OCI-LY1 (cell line): Measurements from ENCODE around the gene ADAD2.

Source experiments
- EZH2 ChIP-seq: fragments of 200-600 bp; sonication (generic), shearing (Covaris generic); IDR thresholded peaks from 2 replicates; pipeline ENCODE4 v1.8.0; 2017; ENCODE audit warnings: borderline replicate concordance, mixed run types, mild to moderate bottlenecking, antibody characterized with exemption, low read length, moderate library complexity, mixed read lengths
- TF ChIP-seq, protein P1 (sequence below): fragments of 200-600 bp; sonication (generic), shearing (Covaris generic); IDR thresholded peaks from 2 replicates; pipeline ENCODE4 v1.5.1; 2017; ENCODE audit warnings: mild to moderate bottlenecking, antibody characterized with exemption, low read length, moderate library complexity, mixed read lengths

DNA sequence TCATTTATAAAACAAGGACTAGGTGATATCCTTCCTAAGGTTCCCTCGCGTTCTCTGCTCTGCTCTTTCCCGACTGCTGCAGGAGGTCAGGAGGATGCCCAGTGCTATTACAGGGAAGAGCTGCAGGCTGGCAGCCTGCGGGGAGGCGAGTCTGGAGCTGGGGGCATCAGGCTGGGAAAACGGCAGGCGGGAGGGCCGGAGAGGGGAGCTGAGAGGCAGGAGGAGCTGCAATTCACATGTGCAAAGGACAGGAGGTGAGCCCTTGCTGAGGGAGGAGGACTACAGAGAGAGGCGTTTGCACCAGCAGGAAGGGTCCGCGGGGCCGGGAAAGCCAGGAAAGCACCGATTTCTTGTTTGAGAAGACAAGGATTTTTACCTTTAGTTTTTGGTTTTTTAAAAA is 8.1 kb downstream of the ADAD2 start:
- TF ChIP-seq, protein P1, sequence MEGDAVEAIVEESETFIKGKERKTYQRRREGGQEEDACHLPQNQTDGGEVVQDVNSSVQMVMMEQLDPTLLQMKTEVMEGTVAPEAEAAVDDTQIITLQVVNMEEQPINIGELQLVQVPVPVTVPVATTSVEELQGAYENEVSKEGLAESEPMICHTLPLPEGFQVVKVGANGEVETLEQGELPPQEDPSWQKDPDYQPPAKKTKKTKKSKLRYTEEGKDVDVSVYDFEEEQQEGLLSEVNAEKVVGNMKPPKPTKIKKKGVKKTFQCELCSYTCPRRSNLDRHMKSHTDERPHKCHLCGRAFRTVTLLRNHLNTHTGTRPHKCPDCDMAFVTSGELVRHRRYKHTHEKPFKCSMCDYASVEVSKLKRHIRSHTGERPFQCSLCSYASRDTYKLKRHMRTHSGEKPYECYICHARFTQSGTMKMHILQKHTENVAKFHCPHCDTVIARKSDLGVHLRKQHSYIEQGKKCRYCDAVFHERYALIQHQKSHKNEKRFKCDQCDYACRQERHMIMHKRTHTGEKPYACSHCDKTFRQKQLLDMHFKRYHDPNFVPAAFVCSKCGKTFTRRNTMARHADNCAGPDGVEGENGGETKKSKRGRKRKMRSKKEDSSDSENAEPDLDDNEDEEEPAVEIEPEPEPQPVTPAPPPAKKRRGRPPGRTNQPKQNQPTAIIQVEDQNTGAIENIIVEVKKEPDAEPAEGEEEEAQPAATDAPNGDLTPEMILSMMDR: no peak
- no peak for TF ChIP-seq EZH2
